ENCODE results near the gene PTPRS. TPM values are rescaled to one million over a fixed set of nuclear protein-coding genes. Genes with fewer than 3 reads are reported as not detected.
"Not testable (repeated sequence)": the region's sequence is repeated elsewhere in the genome, so short reads cannot be mapped to it uniquely, and the experiment has no call there.

The PTPRS gene
- total RNA-seq, 1 donor from 2014 or later = not detected

- intact Hi-C loops (cut with micrococcal nuclease) = no loop called here
Observed at GRCh38 chr19:5333581-5334365, 6.8 kb downstream of the PTPRS start.

- intact Hi-C loops (cut with micrococcal nuclease) = no loop called here
Observed at GRCh38 chr19:5332501-5332900, 8.1 kb downstream of the PTPRS start.

- intact Hi-C loops (cut with micrococcal nuclease) = no loop called here
Observed at GRCh38 chr19:5331790-5332189, 8.8 kb downstream of the PTPRS start.

- intact Hi-C loops (cut with micrococcal nuclease) = no loop called here
Observed at GRCh38 chr19:5330307-5330720, 10.3 kb downstream of the PTPRS start.

GRCh38 chr19:5329141-5329540 lies 11.5 kb downstream of the PTPRS start:
- intact Hi-C loops (cut with micrococcal nuclease) = no loop called here

GRCh38 chr19:5328407-5328806 lies 12.2 kb downstream of the PTPRS start:
- intact Hi-C loops (cut with micrococcal nuclease) = not testable (repeated sequence)

- intact Hi-C loops (cut with micrococcal nuclease) = no loop called here
Observed at GRCh38 chr19:5326986-5327623, 13.5 kb downstream of the PTPRS start.

- intact Hi-C loops (cut with micrococcal nuclease) = no loop called here
Observed at GRCh38 chr19:5326545-5326944, 14.1 kb downstream of the PTPRS start.

GRCh38 chr19:5324947-5325346 lies 15.7 kb downstream of the PTPRS start:
- intact Hi-C loops (cut with micrococcal nuclease) = no loop called here

GRCh38 chr19:5323475-5323811 lies 17.2 kb downstream of the PTPRS start:
- intact Hi-C loops (cut with micrococcal nuclease) = no loop called here

- intact Hi-C loops (cut with micrococcal nuclease) = no loop called here
Observed at GRCh38 chr19:5321851-5322681, 18.5 kb downstream of the PTPRS start.

- intact Hi-C loops (cut with micrococcal nuclease) = no loop called here
Observed at GRCh38 chr19:5321066-5321642, 19.5 kb downstream of the PTPRS start.

GRCh38 chr19:5319516-5319915 lies 21.1 kb downstream of the PTPRS start:
- intact Hi-C loops (cut with micrococcal nuclease) = no loop called here

- intact Hi-C loops (cut with micrococcal nuclease) = no loop called here
Observed at GRCh38 chr19:5318306-5318705, 22.3 kb downstream of the PTPRS start.

- intact Hi-C loops (cut with micrococcal nuclease) = no loop called here
Observed at GRCh38 chr19:5317321-5317720, 23.3 kb downstream of the PTPRS start.

- intact Hi-C loops (cut with micrococcal nuclease) = no loop called here
Observed at GRCh38 chr19:5316138-5316537, 24.5 kb downstream of the PTPRS start.

GRCh38 chr19:5314907-5315298 lies 25.7 kb downstream of the PTPRS start:
- intact Hi-C loops (cut with micrococcal nuclease) = no loop called here

- intact Hi-C loops (cut with micrococcal nuclease) = no loop called here
Observed at GRCh38 chr19:5314012-5314906, 26.4 kb downstream of the PTPRS start.

GRCh38 chr19:5313307-5313706 lies 27.3 kb downstream of the PTPRS start:
- intact Hi-C loops (cut with micrococcal nuclease) = no loop called here

- intact Hi-C loops (cut with micrococcal nuclease) = no loop called here
Observed at GRCh38 chr19:5312058-5312457, 28.6 kb downstream of the PTPRS start.
